SH-SY5Y (cell line): Measurements from ENCODE around the gene AGTRAP.

Experiments used
- GATA2 ChIP-seq: IDR thresholded peaks from 2 replicates; pipeline ENCODE4 v1.6.1; 2011; ENCODE audit warnings: mild to moderate bottlenecking, low read depth, low read length
- GATA3 ChIP-seq: IDR thresholded peaks from 2 replicates; pipeline ENCODE4 v1.6.1; 2011; ENCODE audit warnings: low read depth, mild to moderate bottlenecking, low read length, moderate library complexity

- TF ChIP-seq GATA2, result no peak
- no peak for TF ChIP-seq GATA3
Measured at GRCh38 chr1:11783556-11783955, 47.6 kb downstream of the AGTRAP start.
